22Rv1 (cell line): ENCODE measurements around the gene KIF1A.

Experiments used
- H3K27ac ChIP-seq: fragments of 450-650 bp; 2 replicates; pipeline ENCODE4 v1.5.1; 2017
- CTCF ChIP-seq: fragments of 450-650 bp; IDR thresholded peaks from 2 replicates; pipeline ENCODE4 v1.5.1; 2017; ENCODE audit warnings: mild to moderate bottlenecking
- ZFX ChIP-seq: fragments of 450-650 bp; IDR thresholded peaks from 2 replicates; pipeline ENCODE4 v1.6.1; 2017; ENCODE audit warnings: antibody characterized with exemption, borderline replicate concordance

KIF1A gene

DNA sequence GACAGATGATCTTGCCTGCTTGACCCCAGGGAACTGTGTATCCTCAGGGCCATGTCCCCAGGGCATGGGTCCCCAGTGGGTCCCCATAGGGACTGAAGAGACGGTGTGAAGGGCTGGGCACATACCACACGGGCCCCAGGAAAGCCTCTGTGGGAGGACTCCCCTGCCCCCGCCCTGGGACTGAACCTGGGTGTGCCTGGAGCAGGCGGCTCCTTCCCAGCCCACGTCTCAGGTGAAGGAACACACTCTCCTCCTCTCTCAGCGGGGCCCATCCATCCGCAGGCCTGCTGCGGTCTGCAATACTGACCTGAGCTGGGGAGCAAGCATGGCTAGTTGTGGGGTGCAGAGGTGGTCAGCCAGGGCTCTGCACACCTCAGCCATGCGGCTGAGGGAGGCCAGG, 45.2 kb downstream of the KIF1A start:
- TF ChIP-seq ZFX (no peak), CTCF (no peak)
- no peak overlapping the region for H3K27ac ChIP-seq

DNA sequence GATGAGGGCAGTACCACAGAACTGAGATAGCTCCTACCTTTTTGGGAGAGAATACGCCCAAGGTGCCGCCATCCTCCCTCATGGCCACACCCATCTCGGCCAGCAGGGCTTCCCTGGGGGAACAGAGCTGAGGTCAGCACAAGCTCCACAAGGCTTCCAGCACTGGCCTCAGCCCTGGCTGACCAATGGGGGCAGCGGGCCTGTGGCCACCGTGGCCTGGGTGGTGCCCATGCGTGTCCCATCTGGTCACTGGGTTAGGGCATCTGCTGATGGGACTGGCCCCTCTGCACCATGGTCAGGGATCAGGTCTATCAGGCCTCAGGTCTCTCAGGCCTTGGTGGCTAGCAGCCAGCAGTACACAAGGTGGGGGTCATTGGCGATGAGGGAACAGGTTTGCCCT, 50.9 kb downstream of the KIF1A start:
- no peak for TF ChIP-seq CTCF
- no peak for TF ChIP-seq ZFX
- no peak overlapping the region for H3K27ac ChIP-seq

DNA sequence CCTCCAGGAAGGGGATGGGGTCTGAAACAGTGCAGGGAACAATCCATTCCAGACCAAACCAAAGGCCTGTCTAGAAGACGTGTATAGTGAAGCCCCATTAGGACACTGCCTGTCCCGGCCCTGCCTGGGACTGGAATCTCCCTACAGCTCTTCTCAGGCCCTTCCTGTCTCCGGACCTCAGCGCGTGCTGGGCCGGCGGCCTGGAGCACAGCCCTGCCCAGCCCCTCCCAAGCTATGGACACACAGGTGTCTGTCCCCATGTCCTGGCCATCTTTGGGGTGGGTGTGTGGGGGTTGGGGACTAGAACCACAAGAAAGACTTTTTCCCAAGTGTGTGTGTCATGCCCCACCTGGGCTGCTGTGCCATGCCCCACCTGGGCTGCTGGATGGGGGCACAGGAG, 51.8 kb downstream of the KIF1A start:
- TF ChIP-seq CTCF: no peak
- TF ChIP-seq ZFX: no peak
- H3K27ac ChIP-seq: no peak overlapping the region

- no peak overlapping the region for H3K27ac ChIP-seq
- TF ChIP-seq ZFX (no peak), CTCF (no peak)
Observed at GRCh38 chr2:240767341-240767740, 52.7 kb downstream of the KIF1A start.

- TF ChIP-seq ZFX (no peak), CTCF (no peak)
- no peak overlapping the region for H3K27ac ChIP-seq
Observed at GRCh38 chr2:240766072-240766471, 53.9 kb downstream of the KIF1A start.

GRCh38 chr2:240765007-240765406, 55.0 kb downstream of the KIF1A start:
- H3K27ac ChIP-seq: no peak overlapping the region

GRCh38 chr2:240764605-240765004, 55.4 kb downstream of the KIF1A start:
- TF ChIP-seq CTCF: no peak
- TF ChIP-seq ZFX: no peak
- H3K27ac ChIP-seq: no peak overlapping the region

More at GRCh38 chr2:240765007-240765406, 55.0 kb downstream of the KIF1A start:
- TF ChIP-seq ZFX: no peak
- no peak for TF ChIP-seq CTCF
